ENCODE measurements around the gene TRIM26. TPM values are rescaled to one million over a fixed set of nuclear protein-coding genes. Genes with fewer than 3 reads are reported as not detected.

TRIM26 gene
- total RNA-seq, 1 donor: 32.4 TPM

- no peak overlapping the region for H3K4me3 ChIP-seq (ENCODE audit: low read depth, low read length)
- TF ChIP-seq CTCF (IDR thresholded peaks at IDR 0.05; ENCODE audit: insufficient read depth, low read length): no peak
- peak; percentile 63 for DNase-seq (ENCODE audit: low read depth)
Measured at GRCh38 chr6:30207619-30208295, 5.4 kb downstream of the TRIM26 start.

GRCh38 chr6:30206799-30207618 lies 6.2 kb downstream of the TRIM26 start:
- TF ChIP-seq CTCF (IDR thresholded peaks at IDR 0.05; ENCODE audit: insufficient read depth, low read length): no peak
- H3K4me3 ChIP-seq (ENCODE audit: low read depth, low read length): no peak overlapping the region
- peak; percentile 44 for DNase-seq (ENCODE audit: low read depth)

- no peak overlapping the region for H3K4me3 ChIP-seq (ENCODE audit: low read depth, low read length)
- peak; percentile 16 for DNase-seq (ENCODE audit: low read depth)
- no peak for TF ChIP-seq CTCF (IDR thresholded peaks at IDR 0.05; ENCODE audit: insufficient read depth, low read length)
Measured at GRCh38 chr6:30206152-30206551, 7.1 kb downstream of the TRIM26 start.

- no peak for DNase-seq (ENCODE audit: low read depth)
- TF ChIP-seq CTCF (IDR thresholded peaks at IDR 0.05; ENCODE audit: insufficient read depth, low read length): no peak
Measured at GRCh38 chr6:30204116-30204515, 9.1 kb downstream of the TRIM26 start.

GRCh38 chr6:30202366-30202765 lies 10.8 kb downstream of the TRIM26 start:
- DNase-seq (ENCODE audit: low read depth): no peak
- H3K4me3 ChIP-seq (ENCODE audit: low read depth, low read length): no peak overlapping the region
- TF ChIP-seq CTCF (IDR thresholded peaks at IDR 0.05; ENCODE audit: insufficient read depth, low read length): no peak

More at GRCh38 chr6:30204116-30204515, 9.1 kb downstream of the TRIM26 start:
- no peak overlapping the region for H3K4me3 ChIP-seq (ENCODE audit: low read depth, low read length)

- no peak overlapping the region for H3K4me3 ChIP-seq (ENCODE audit: low read depth, low read length)
- TF ChIP-seq CTCF (IDR thresholded peaks at IDR 0.05; ENCODE audit: insufficient read depth, low read length): no peak
- DNase-seq (ENCODE audit: low read depth): no peak
Measured at GRCh38 chr6:30200551-30201281, 12.5 kb downstream of the TRIM26 start.

Data from fibroblast of the aortic adventitia (primary cell).